ENCODE results near the gene TBC1D7. TPM values are rescaled to one million over a fixed set of nuclear protein-coding genes. Genes with fewer than 3 reads are reported as not detected.

The TBC1D7 gene
- polyA plus RNA-seq, 1 of the 3 experiments (the other 2 are of a cell fraction) = 25.2 TPM

DNA sequence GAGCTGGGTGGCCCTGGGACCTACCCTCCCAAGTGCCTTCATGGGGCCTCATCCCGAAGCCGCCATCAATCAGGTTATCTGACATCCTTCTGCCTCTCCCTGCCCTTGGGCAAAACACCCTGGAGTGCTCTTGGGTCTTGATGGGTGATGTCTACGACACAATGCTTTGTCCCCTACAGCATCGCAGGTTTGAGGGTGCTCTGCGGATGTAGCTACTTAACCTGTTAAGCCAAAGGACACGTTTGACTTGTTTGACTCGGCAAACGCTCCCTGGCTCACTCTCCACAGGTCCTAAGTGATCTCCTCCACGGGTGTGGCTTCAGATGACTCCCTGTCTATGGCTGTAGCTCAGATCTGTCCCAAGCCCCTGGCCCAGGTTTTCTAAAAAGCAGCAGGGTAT is 35.6 kb downstream of the TBC1D7 start (continued):
- TF ChIP-seq, protein P1, sequence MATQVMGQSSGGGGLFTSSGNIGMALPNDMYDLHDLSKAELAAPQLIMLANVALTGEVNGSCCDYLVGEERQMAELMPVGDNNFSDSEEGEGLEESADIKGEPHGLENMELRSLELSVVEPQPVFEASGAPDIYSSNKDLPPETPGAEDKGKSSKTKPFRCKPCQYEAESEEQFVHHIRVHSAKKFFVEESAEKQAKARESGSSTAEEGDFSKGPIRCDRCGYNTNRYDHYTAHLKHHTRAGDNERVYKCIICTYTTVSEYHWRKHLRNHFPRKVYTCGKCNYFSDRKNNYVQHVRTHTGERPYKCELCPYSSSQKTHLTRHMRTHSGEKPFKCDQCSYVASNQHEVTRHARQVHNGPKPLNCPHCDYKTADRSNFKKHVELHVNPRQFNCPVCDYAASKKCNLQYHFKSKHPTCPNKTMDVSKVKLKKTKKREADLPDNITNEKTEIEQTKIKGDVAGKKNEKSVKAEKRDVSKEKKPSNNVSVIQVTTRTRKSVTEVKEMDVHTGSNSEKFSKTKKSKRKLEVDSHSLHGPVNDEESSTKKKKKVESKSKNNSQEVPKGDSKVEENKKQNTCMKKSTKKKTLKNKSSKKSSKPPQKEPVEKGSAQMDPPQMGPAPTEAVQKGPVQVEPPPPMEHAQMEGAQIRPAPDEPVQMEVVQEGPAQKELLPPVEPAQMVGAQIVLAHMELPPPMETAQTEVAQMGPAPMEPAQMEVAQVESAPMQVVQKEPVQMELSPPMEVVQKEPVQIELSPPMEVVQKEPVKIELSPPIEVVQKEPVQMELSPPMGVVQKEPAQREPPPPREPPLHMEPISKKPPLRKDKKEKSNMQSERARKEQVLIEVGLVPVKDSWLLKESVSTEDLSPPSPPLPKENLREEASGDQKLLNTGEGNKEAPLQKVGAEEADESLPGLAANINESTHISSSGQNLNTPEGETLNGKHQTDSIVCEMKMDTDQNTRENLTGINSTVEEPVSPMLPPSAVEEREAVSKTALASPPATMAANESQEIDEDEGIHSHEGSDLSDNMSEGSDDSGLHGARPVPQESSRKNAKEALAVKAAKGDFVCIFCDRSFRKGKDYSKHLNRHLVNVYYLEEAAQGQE (IDR thresholded peaks at IDR 0.05; ENCODE audit: low read depth, low read length) = no peak
- TF ChIP-seq NRF1 (IDR thresholded peaks at IDR 0.05; ENCODE audit: low read depth, low read length) = no peak

DNA sequence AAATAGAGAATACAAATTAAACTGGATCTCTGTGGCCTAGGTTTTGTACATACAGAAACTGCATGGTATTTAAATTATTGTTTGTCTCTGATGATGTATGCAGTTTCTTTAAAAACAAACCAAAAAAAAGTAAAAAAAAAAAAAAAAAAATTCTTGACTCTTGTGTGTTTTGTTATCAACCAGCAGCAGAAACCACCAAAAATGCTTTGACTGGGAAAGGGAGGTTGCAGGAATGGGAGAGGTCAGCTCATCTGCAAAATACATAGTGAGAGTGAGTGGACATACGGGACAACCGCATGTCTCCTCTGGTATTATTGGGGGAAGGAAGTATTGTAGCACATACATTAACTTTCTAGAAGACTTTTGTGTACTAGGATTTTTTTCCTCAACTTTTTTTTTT is 38.0 kb downstream of the TBC1D7 start:
- Histone ChIP-seq H3F3A (replicated peaks; ENCODE audit: insufficient read depth) (no peaks in the 10 kb centered on the region), H3K9ac (no peak overlapping the region), H3K27me3 (ENCODE audit: insufficient read depth) (no peaks in the 10 kb centered on the region), H3K79me2 (ENCODE audit: insufficient read depth) (no peaks in the 10 kb centered on the region), H3K9me3 (no peaks in the 10 kb centered on the region), H3K4me1 (ENCODE audit: control insufficient read depth in 1 of 2, insufficient read depth in 2 of 2, low read depth in 1 of 2, low read length in 1 of 2) (no peaks in the 10 kb centered on the region), H3K27ac (ENCODE audit: low read depth in 2 of 2, low read length in 1 of 2) (no peak overlapping the region), H3K4me2 (no peak overlapping the region), H3K4me3 (ENCODE audit: low read depth in 2 of 2, low read length in 1 of 2) (no peak overlapping the region), H2AFZ (ENCODE audit: low read depth) (no peak overlapping the region), H3K9me2 (no peaks in the 10 kb centered on the region), H3K36me3 (replicated peaks in 1 of 2; ENCODE audit: control insufficient read depth in 1 of 2, insufficient read depth in 2 of 2, low read length in 1 of 2) (peaks cover 6 to 27% of the 10 kb centered on the region in 2 experiments), H4K20me1 (ENCODE audit: insufficient read depth) (no peaks in the 10 kb centered on the region)
- DNase-seq = no peak
- CTCF ChIA-PET = interaction anchor here (0.7 kb wide), 1 partner anchor 378 kb away, joined by 3 read pairs; no protein-coding TSS in a partner anchor
- POLR2A ChIA-PET = no interaction called here
- TF ChIP-seq YY1 (IDR thresholded peaks at IDR 0.05; ENCODE audit: low read depth) (no peak), TCF12 (IDR thresholded peaks at IDR 0.05) (no peak), RXRA (IDR thresholded peaks at IDR 0.05; ENCODE audit: borderline replicate concordance, low read depth) (no peak), TAF1 (IDR thresholded peaks at IDR 0.05; ENCODE audit: borderline replicate concordance, low read depth, low read length) (no peak), EZH2phosphoT487 (IDR thresholded peaks at IDR 0.05; ENCODE audit: borderline replicate concordance, low read depth) (no peak), JUND (IDR thresholded peaks at IDR 0.05) (no peak)
- TF ChIP-seq, protein P2, sequence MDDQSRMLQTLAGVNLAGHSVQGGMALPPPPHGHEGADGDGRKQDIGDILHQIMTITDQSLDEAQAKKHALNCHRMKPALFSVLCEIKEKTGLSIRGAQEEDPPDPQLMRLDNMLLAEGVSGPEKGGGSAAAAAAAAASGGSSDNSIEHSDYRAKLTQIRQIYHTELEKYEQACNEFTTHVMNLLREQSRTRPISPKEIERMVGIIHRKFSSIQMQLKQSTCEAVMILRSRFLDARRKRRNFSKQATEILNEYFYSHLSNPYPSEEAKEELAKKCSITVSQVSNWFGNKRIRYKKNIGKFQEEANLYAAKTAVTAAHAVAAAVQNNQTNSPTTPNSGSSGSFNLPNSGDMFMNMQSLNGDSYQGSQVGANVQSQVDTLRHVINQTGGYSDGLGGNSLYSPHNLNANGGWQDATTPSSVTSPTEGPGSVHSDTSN (IDR thresholded peaks at IDR 0.05) = no peak
- TF ChIP-seq, protein P3, sequence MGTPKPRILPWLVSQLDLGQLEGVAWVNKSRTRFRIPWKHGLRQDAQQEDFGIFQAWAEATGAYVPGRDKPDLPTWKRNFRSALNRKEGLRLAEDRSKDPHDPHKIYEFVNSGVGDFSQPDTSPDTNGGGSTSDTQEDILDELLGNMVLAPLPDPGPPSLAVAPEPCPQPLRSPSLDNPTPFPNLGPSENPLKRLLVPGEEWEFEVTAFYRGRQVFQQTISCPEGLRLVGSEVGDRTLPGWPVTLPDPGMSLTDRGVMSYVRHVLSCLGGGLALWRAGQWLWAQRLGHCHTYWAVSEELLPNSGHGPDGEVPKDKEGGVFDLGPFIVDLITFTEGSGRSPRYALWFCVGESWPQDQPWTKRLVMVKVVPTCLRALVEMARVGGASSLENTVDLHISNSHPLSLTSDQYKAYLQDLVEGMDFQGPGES (IDR thresholded peaks at IDR 0.05; ENCODE audit: low read depth, low read length) = no peak
- 100% methylated on average over 2 of the region's 2 CpGs for WGBS (ENCODE audit: low lambda C conversion rate)

All from SK-N-SH (cell line).